Activated CD4-positive, alpha-beta T cell treated with anti-CD3 and anti-CD28 coated beads for 4 hours (primary cell): Measurements from ENCODE around the gene TSPOAP1.
A peak's percentile ranks its signal among the peaks of the same experiment; 100 is the strongest.

Experiments
- DNase-seq, 2 donors: peaks; one replicate each; pipeline ENCODE4 v3.0.0-alpha.2; 2020

Gene TSPOAP1

DNA sequence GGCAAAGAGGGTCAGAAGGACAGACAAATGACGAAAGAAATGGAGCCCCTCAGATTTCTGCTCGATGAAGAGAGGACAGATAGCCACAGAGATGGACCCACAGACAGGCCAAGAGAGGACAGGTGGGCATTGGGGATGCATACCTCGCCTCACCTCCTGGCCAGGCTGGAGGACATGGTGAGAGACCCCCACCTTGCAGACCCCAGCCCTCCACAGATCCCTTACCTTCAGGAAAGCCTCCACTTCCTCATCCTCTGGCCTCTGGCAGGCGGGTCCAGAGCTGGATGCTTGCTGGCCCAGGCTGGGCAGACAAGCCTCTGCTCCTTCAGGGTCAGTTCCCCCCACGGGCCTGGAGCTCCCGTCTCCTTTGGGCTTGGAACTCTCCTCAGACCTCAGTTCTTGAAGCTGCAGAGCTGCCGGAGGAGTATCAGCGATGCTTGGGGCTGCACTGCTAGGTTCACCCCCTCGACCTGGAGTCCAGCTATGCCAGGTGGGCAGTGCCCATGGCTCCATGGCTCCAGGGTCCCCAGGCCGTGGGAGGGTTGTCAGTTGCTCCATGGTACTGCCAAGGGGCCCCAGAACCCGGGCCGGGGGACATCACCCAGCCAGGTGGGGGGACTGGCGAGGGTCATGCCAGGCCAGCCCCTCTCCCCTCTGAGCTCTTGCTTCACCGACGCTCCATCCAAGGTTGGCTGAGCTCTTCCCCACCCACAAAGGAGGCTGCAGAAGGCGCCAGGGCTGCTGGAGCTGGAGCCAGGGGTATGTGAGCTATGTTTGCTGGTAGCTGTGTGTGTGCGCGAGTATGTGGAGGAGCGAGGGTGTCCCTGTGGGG is 1.0 kb downstream of the TSPOAP1 start:
- DNase-seq, result peak in 1 of 2 donors; percentile 41

DNA sequence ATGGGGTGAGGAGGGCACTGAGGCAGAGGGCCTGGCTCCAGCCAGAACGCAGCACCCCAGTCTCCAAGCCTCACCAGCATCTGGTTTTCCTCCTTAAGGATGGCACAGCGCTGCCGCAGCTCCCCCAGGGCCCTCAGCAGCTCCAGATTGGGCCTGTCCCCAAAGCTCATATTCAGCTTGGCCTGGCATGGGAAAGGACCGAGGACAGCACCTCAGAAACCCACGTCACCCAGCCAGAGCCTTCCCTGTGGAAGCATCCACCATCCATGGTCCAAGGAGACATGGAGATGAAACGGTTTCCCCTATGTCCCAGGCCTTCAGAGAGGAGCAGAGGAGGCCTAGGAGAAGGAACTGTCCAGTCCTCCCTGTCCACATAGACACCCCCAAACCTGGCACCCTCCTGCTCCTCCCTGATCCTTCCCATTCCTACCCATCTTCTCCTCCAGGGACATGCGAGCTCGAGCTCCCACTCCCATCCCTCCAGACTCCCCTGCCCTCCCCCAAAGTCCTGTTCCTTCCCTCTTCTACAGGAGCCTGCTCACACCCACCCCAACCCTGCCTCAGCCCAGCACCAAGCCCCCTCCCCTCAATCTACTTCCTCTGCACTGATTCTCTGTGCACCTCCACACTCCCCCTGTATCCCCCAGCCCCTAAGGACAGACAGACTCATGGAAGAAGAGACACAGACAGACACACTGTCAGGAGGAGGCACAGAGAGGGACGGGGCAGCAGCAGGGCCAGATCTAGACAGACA is 1.8 kb downstream of the TSPOAP1 start:
- DNase-seq, result no peak

GRCh38 chr17:58325976-58326468 is 2.6 kb downstream of the TSPOAP1 start:
- DNase-seq, result no peak

GRCh38 chr17:58325289-58325726 is 3.3 kb downstream of the TSPOAP1 start:
- no peak for DNase-seq

DNA sequence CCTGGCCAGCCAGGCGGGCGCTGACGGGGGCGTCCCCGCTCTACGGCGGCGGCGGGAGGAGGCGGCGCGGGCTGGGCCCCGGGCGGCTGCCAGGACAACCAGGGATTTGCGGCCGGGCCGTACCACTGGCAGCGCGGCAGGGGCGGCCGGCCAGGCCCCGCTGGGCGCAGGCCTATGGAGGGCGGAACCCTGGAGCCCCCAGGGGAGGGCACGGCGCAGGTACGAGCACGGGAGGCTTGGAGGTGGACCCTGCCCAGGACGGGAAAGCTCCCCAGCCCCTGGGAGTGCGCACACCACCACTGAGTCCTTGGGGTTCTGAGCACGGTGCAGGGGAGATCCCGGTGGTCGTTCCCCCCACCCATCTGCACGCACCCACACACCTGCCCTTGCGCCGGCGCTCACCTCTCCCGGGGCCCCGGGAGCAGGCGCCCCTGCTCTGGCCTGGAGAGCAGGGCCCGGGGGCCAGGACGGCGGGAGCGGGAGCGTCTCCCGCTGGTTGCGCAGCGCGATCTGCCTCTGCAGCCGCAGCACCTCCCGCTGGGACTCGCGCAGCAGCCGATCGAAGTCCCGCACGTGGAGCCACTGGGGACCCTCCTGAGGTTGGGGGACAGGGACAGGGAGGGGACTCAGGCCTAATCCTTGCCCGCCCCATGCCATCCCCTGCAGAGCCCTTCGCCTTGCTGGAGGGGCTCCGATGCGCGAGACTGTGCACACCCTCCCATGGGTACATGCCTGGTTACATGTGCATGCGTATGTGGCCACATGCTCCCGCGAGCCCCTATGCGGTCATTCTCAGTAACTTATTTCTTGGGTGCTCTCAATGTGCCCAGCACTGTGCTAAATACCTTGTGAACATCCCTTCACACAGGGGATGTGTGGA is 3.9 kb downstream of the TSPOAP1 start:
- DNase-seq, result no peak

- DNase-seq, result no peak
These were observed 4.6 kb downstream of the TSPOAP1 start for GRCh38 chr17:58324056-58324408.

GRCh38 chr17:58323366-58324055 is 5.1 kb downstream of the TSPOAP1 start:
- DNase-seq, result no peak

DNA sequence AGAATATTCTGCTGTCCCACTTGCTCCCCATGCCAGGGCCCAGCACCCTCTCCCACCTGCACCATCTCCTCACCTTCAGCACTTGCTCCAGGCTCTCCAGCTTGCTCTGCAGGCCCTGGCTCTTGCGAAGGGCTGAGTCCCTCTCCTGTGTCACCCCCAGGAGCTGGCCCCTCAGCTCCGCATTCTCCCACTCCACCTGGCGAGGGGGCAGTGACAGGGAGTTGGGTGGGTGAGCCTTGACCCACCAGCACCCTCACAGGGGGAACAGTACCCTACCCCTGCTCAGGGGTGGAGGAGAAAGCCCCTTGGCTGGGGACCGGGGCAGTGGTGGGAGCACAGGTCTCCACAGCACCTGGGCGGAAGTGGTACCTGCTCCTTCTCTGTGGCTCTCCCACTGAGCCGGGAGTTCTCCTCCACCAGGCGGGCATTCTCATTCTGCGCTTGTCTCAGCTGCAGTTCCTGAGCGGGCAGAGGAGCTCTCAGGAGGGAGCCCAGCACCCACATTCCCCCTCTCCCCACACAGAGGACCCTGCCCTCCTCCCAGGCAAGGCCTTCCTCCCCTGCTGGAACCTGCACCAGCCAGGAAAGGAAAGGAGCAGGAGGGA is 5.9 kb downstream of the TSPOAP1 start:
- no peak for DNase-seq

- no peak for DNase-seq
These were observed 6.7 kb downstream of the TSPOAP1 start for GRCh38 chr17:58321571-58322525.

DNA sequence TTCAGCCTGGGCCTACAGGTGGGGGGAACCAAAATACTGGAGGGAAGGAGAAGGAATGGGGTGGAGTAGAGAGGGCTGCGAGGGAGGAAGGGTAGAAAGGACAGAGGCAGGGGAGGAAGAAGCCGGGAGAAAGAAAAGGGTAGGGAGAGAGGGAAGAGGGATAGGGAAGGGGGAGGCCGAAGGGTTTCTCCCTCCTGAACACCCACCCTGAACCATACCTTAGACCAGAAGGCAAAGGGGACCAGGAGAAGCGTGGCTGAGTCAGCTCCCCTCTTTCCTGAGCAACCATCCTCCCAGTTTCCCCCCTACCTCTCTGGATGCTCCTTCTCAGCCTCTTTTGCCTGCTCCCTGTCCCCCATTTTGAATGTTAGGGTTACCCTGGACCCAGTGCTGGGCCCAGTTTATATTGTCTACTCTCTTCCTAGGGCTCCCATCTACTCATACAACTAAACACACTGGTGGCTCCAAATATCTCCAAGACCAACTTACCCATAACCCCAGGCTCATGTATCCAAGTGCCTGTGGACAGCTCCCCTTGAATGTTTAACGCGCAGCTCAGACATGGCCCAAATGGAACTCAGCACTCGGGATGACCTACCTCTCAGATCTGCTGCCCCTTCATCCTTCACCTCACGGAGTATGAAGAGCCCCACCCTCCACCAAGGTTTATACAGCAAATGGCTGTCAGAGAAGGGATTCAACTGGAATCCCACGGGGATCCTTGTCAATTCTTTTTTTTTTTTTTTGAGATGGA is 7.8 kb downstream of the TSPOAP1 start:
- no peak for DNase-seq

GRCh38 chr17:58320163-58320558 is 8.4 kb downstream of the TSPOAP1 start:
- no peak for DNase-seq

- no peak for DNase-seq
These were observed 9.1 kb downstream of the TSPOAP1 start for GRCh38 chr17:58319173-58320162.

- no peak for DNase-seq
These were observed 9.9 kb downstream of the TSPOAP1 start for GRCh38 chr17:58318627-58319172.

DNA sequence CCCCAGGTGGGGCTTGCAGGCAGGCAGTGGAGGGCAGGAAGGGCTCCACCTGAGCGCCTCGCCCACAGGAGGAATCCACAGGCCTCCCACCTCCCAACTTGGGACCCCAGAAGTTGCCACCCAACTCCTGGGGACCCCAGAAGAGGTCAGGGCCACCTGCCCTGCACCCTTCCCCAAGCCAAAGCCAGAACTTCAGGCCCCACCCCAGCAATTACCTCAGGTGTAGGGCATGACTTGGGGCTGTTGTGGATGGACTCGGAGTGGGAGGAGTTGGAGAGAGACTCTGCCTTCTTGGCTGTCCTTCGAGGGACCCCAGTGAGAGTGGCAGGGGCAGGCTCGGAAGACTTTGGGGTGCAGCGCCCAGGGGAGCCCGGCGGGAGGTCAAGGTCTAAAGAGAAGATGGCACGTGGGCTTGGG is 10.5 kb downstream of the TSPOAP1 start:
- DNase-seq, result no peak

DNA sequence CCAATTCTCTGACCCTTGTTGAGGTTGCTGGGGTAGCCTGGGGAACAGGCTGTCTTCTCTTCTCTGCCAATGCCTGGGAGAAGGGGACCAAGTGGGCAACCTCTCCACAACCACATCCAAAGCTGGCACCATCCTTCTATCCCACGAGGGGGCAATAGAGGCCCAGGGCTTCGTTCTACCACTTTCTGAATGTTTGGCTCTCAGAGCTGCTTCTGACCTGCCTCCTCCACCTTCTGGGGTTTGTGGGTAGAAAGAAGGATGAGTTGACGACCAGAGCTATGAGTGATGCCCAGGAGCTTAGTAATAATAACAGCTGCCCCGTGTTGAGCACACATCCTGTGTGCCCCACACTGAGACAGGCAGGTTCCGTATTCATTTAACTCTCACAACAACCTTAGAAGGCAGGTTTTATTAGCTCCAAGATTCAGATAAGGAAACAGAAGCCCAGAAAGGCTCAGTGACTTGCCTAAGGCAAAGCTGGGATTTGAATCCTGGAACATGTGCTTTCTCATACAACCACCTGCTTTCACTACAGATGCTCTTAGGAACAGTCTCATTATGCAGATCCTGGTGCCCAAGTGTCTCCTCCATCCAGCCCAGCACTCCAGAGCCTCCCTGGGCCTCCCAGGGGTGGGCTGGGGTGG is 11.1 kb downstream of the TSPOAP1 start:
- peak; percentile 75 to 77 for DNase-seq

DNA sequence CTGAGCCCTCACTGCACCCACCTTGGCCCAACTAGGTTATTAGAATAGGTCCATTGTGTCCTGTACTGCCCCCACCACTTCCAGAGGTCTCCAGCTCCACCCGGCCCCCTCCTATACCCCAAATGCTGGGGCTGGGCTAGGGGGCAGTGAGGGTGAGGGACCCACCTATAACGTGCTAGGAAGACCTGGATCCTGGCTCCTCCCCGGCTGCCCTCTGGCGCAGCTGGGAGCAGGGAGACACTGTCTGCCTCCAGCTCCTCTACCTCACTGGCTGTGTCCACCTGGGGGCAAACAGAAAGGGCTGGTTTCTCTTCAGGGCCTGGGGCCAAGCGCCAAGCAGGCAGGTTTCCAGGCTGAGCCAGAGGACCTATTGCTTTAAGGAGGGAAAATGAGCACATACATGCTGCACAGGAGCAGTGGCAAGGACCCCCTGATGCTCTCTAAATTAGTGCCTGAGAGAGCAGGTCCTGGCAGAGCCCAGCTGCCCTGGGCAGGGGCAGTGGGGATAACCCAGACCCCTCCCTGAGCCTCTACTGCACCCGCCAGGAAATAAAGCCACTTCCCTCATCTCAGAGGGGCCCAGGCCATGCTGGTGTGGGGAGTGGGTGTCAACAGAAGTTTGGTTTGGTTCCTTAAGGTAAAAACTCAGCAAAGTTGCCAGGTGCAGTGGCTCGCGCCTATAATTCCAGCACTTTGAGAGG is 12.2 kb downstream of the TSPOAP1 start:
- DNase-seq, result peak in 1 of 2 donors; percentile 0

- no peak for DNase-seq
These were observed 12.8 kb downstream of the TSPOAP1 start for GRCh38 chr17:58315750-58316149.
